HCT116 (cell line): ENCODE measurements around the gene UBE2J2. TPM values are rescaled to one million over a fixed set of nuclear protein-coding genes. Genes with fewer than 3 reads are reported as not detected.

Source experiments
- ATAC-seq: fragments of 200-7000 bp; cut with Tn5 transposase; 2 replicates; pipeline ENCODE4 v1.9.1; 2020; ENCODE audit warnings: mild to moderate bottlenecking, moderate library complexity
- BruUV-seq: library from RNA; stranded (reverse); fragments of 400-500 nt; replicated peaks from 2 replicates; lab custom pipeline; 2021; lab: Mats Ljungman, UMichigan
- CTCF ChIA-PET: fragments of 300-600 bp; sonication (Branson Sonifier 250); formaldehyde crosslinking; loops from one replicate; lab custom pipeline; 2021; ENCODE audit warnings: antibody characterized with exemption; lab: Charles Lee
- POLR2A ChIA-PET: fragments of 300-600, 350-600 bp; sonication (Branson Sonifier 250); formaldehyde crosslinking; loops from one replicate; lab custom pipeline; 2021; ENCODE audit warnings: antibody characterized with exemption; lab: Charles Lee
- RAD21 ChIA-PET, 2 experiments: fragments of 300-600 bp; sonication (Branson Sonifier 250); formaldehyde crosslinking; loops; one replicate each; lab custom pipeline; 2023; ENCODE audit warnings: low total read pairs in 2 of 2; ENCODE audit not compliant: uncharacterized antibody in 2 of 2, unreplicated experiment in 2 of 2, low non-redundant PET in 1 of 2; lab: Charles Lee
- DNase-seq: peaks from one replicate; pipeline ENCODE4 v3.0.0-alpha.2; 2010; ENCODE audit warnings: low read depth, low spot score
- H2AFZ ChIP-seq: fragments of 200-600 bp; shearing (Covaris generic), sonication (generic); 2 replicates; pipeline ENCODE4 v1.6.1; 2017; ENCODE audit warnings: low read depth, mixed run types, mixed read lengths, antibody characterized with exemption, low read length; ENCODE audit not compliant: poor library complexity, severe bottlenecking
- H3K27ac ChIP-seq: 2 replicates; pipeline ENCODE4 v1.5.1; 2012; ENCODE audit warnings: low read depth, low read length
- H3K27me3 ChIP-seq: fragments of 200-600 bp; sonication (generic); 2 replicates; pipeline ENCODE4 v1.6.1; 2016; ENCODE audit warnings: mixed run types, low read length, mixed read lengths; ENCODE audit not compliant: insufficient read depth
- H3K36me3 ChIP-seq, 2 experiments: fragments of 200-500 bp in 1 of 2; fragments of 200-600 bp in 1 of 2; sonication (Bioruptor generic) in 1 of 2; sonication (generic) in 1 of 2; 2 replicates each; pipeline versions ENCODE4 v1.5.1 to v1.6.1; 2014 to 2016; ENCODE audit warnings: low read length in 2 of 2, inconsistent platforms in 1 of 2, mixed read lengths in 1 of 2, mixed run types in 1 of 2; ENCODE audit not compliant: insufficient read depth in 2 of 2, control insufficient read depth in 1 of 2
- H3K4me1 ChIP-seq, 2 experiments: fragments of 200-600 bp in 1 of 2; sonication (generic) in 1 of 2; 2 replicates each; pipeline versions ENCODE4 v1.5.1 to v1.6.1; 2012 to 2017; ENCODE audit warnings: low read length in 2 of 2, inconsistent platforms in 1 of 2, mild to moderate bottlenecking in 1 of 2, mixed read lengths in 1 of 2, mixed run types in 1 of 2, moderate library complexity in 1 of 2; ENCODE audit not compliant: insufficient read depth in 2 of 2, control insufficient read depth in 1 of 2
- H3K4me2 ChIP-seq: fragments of 200-600 bp; sonication (generic); 2 replicates; pipeline ENCODE4 v1.6.1; 2017; ENCODE audit warnings: mixed run types, low read length, mixed read lengths
- H3K4me3 ChIP-seq, 2 experiments: fragments of 200-600 bp in 1 of 2; sonication (generic) in 1 of 2; replicated peaks in 1 of 2; 2 replicates each; pipeline ENCODE4 v1.5.1; 2011 to 2016; ENCODE audit warnings: low read length in 2 of 2, control low read depth in 1 of 2, low read depth in 1 of 2, mild to moderate bottlenecking in 1 of 2, mixed read lengths in 1 of 2, mixed run types in 1 of 2
- H3K79me2 ChIP-seq: fragments of 200-600 bp; sonication (generic); 2 replicates; pipeline ENCODE4 v1.6.1; 2017; ENCODE audit warnings: mild to moderate bottlenecking, mixed run types, low read length, moderate library complexity, mixed read lengths; ENCODE audit not compliant: insufficient read depth
- H3K9ac ChIP-seq: fragments of 200-600 bp; sonication (generic); 2 replicates; pipeline ENCODE4 v1.6.1; 2016; ENCODE audit warnings: low read length, mixed read lengths
- H3K9me2 ChIP-seq: fragments of 200-600 bp; sonication (generic), shearing (Covaris generic); 2 replicates; pipeline ENCODE4 v1.6.1; 2017; ENCODE audit warnings: mixed run types, mild to moderate bottlenecking, moderate library complexity; ENCODE audit not compliant: insufficient read depth
- H3K9me3 ChIP-seq, 2 experiments: fragments of 200-500 bp in 1 of 2; fragments of 200-600 bp in 1 of 2; sonication (Bioruptor generic) in 1 of 2; sonication (generic) in 1 of 2; 2 replicates each; pipeline ENCODE4 v1.6.1; 2014 to 2017; ENCODE audit warnings: low read length in 2 of 2, mixed read lengths in 2 of 2, inconsistent platforms in 1 of 2, low read depth in 1 of 2, mild to moderate bottlenecking in 1 of 2, mixed run types in 1 of 2, moderate library complexity in 1 of 2; ENCODE audit not compliant: control insufficient read depth in 1 of 2, insufficient read depth in 1 of 2
- H4K20me1 ChIP-seq: fragments of 200-600 bp; sonication (generic), shearing (Covaris generic); 2 replicates; pipeline ENCODE4 v1.6.1; 2017; ENCODE audit warnings: mixed run types, mild to moderate bottlenecking, moderate library complexity; ENCODE audit not compliant: insufficient read depth
- CBX3 ChIP-seq: IDR thresholded peaks from 2 replicates; pipeline ENCODE4 v1.6.1; 2012; ENCODE audit warnings: low read depth
- CEBPB ChIP-seq: IDR thresholded peaks from 2 replicates; pipeline ENCODE4 v1.6.1; 2012; ENCODE audit warnings: low read depth
- ELF1 ChIP-seq: IDR thresholded peaks from 2 replicates; pipeline ENCODE4 v1.6.1; 2012; ENCODE audit warnings: low read depth, borderline replicate concordance
- EZH2phosphoT487 ChIP-seq: fragments of 200-600 bp; IDR thresholded peaks from 2 replicates; pipeline ENCODE4 v1.6.1; 2018; ENCODE audit warnings: antibody characterized with exemption, borderline replicate concordance
- POLR2AphosphoS5 ChIP-seq: IDR thresholded peaks from 2 replicates; pipeline ENCODE4 v1.6.1; 2011; ENCODE audit warnings: mild to moderate bottlenecking, low read depth, low read length, moderate library complexity
- SIN3A ChIP-seq: IDR thresholded peaks from 2 replicates; pipeline ENCODE4 v1.6.1; 2012; ENCODE audit warnings: low read depth
- SP1 ChIP-seq: IDR thresholded peaks from 2 replicates; pipeline ENCODE4 v1.6.1; 2012; ENCODE audit warnings: low read depth
- SRF ChIP-seq: IDR thresholded peaks from 2 replicates; pipeline ENCODE4 v1.6.1; 2012; ENCODE audit warnings: low read depth
- TCF7L2 ChIP-seq: IDR thresholded peaks from 2 replicates; pipeline ENCODE4 v1.7.0; 2011; ENCODE audit warnings: borderline replicate concordance, inconsistent platforms; ENCODE audit not compliant: insufficient read depth, insufficient read length; ENCODE audit errors: extremely low read depth
- ZNF274 ChIP-seq: fragments of 200-500 bp; sonication (Bioruptor generic); IDR thresholded peaks from 2 replicates; pipeline ENCODE4 v1.6.1; 2014; ENCODE audit warnings: mild to moderate bottlenecking, low read depth, low read length, inconsistent platforms
- intact Hi-C: fragments of 100-400 bp; cut with micrococcal nuclease; formaldehyde crosslinking; loops from 2 replicates; pipeline ENCODE4 v1.10.0; 2022
- total RNA-seq: library from RNA; stranded (reverse); gene quantifications from one replicate; pipeline ENCODE4 v1.2.1, GENCODE V29; 2021; ENCODE audit not compliant: unreplicated experiment
- TF ChIP-seq, protein P1 (sequence below): IDR thresholded peaks from 2 replicates; pipeline ENCODE4 v1.6.1; 2012
- TF ChIP-seq, protein P2 (sequence below): IDR thresholded peaks from 2 replicates; pipeline ENCODE4 v1.6.1; 2011; ENCODE audit warnings: mild to moderate bottlenecking, low read length, moderate library complexity; ENCODE audit not compliant: insufficient replicate concordance; ENCODE audit errors: extremely low read depth
- TF ChIP-seq, protein P3 (sequence below): IDR thresholded peaks from 2 replicates; pipeline ENCODE4 v1.6.1; 2012

Gene UBE2J2
- total RNA-seq, 1 experiment from 2014 or later = 67.7 TPM

DNA sequence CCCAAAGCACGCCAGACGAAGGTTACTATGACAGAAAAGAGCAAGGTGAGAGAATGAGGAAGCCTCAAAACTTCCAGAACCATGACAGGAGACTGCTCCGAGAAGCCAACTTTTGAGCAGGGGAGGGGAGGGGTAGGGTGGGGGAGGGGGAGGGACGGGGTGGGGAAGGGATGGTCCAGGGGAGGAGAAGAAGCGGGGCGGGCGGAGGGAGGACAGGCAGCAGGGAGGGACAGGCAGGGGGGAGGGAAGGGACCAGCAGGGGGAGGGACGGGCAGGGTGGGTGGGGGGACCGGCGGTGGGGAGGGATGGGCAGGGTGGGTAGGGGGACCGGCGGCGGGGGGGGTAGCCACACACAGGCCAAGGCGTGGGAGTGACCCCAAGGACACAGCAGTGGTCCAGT is 48.8 kb upstream of the UBE2J2 start:
- Histone ChIP-seq H3K9me2 (no peaks in the 10 kb centered on the region), H3K36me3 (peaks cover 4 to 13% of the 10 kb centered on the region in 2 experiments; a peak in 2 of 4 replicates), H3K27me3 (no peaks in the 10 kb centered on the region), H3K4me3 (no peak overlapping the region), H3K4me2 (no peak overlapping the region), H3K9ac (no peak overlapping the region), H2AFZ (no peak overlapping the region), H4K20me1 (peaks cover 10% of the 10 kb centered on the region; the same call in 1 of the 2 replicates), H3K27ac (no peak overlapping the region), H3K4me1 (peaks cover 30 to 47% of the 10 kb centered on the region in 2 experiments), H3K9me3 (no peaks in the 10 kb centered on the region), H3K79me2 (peaks cover 84% of the 10 kb centered on the region)
- DNase-seq (no peak), ATAC-seq (no peak)
- ChIA-PET CTCF (no interaction called here), RAD21 (no interaction called here), POLR2A (no interaction called here)
- BruUV-seq = no TSS peak
- intact Hi-C loops = no loop called here
- TF ChIP-seq SIN3A = no peak
- no peak for TF ChIP-seq EZH2phosphoT487
- no peak for TF ChIP-seq POLR2AphosphoS5
- TF ChIP-seq, protein P1, sequence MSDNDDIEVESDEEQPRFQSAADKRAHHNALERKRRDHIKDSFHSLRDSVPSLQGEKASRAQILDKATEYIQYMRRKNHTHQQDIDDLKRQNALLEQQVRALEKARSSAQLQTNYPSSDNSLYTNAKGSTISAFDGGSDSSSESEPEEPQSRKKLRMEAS = no peak
- TF ChIP-seq CBX3 = no peak
- TF ChIP-seq, protein P2, sequence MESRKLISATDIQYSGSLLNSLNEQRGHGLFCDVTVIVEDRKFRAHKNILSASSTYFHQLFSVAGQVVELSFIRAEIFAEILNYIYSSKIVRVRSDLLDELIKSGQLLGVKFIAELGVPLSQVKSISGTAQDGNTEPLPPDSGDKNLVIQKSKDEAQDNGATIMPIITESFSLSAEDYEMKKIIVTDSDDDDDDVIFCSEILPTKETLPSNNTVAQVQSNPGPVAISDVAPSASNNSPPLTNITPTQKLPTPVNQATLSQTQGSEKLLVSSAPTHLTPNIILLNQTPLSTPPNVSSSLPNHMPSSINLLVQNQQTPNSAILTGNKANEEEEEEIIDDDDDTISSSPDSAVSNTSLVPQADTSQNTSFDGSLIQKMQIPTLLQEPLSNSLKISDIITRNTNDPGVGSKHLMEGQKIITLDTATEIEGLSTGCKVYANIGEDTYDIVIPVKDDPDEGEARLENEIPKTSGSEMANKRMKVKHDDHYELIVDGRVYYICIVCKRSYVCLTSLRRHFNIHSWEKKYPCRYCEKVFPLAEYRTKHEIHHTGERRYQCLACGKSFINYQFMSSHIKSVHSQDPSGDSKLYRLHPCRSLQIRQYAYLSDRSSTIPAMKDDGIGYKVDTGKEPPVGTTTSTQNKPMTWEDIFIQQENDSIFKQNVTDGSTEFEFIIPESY = no peak
- TF ChIP-seq SP1 = no peak
- no peak for TF ChIP-seq ZNF274
- no peak for TF ChIP-seq CEBPB
- TF ChIP-seq, protein P3, sequence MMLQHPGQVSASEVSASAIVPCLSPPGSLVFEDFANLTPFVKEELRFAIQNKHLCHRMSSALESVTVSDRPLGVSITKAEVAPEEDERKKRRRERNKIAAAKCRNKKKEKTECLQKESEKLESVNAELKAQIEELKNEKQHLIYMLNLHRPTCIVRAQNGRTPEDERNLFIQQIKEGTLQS = no peak
- TF ChIP-seq TCF7L2 = no peak
- TF ChIP-seq ELF1 = no peak
- no peak for TF ChIP-seq SRF
